ENCODE measurements around the gene AOPEP.

- TF ChIP-seq CTCF (IDR thresholded peaks at IDR 0.05), result no peak
- TF ChIP-seq REST (IDR thresholded peaks at IDR 0.05; ENCODE audit: insufficient read depth in 1 of 2, low read depth in 2 of 2, low read length in 1 of 2), result no peak
- no peak for TF ChIP-seq SIN3A (IDR thresholded peaks at IDR 0.05; ENCODE audit: borderline replicate concordance, insufficient read depth, low read depth, low read length)
- TF ChIP-seq TCF7L2 (IDR thresholded peaks at IDR 0.05; ENCODE audit: low read depth, low read length), result no peak
- no peak for TF ChIP-seq POLR2AphosphoS5 (IDR thresholded peaks at IDR 0.05; ENCODE audit: low read depth, low read length)
Measured at GRCh38 chr9:94806307-94806893, 79.9 kb downstream of the AOPEP start.

Data from Panc1 (cell line).